ENCODE data around the gene CCDC180. TPM values are rescaled to one million over a fixed set of nuclear protein-coding genes. Genes with fewer than 3 reads are reported as not detected.

Gene CCDC180
- total RNA-seq, 1 experiment from 2014 or later: 4.7 TPM

GRCh38 chr9:97300586-97300985, 6.9 kb upstream of the CCDC180 start:
- H3K36me3 ChIP-seq (replicated peaks; ENCODE audit: control insufficient read depth, insufficient read depth, low read length): no peaks in the 10 kb centered on the region
- no peak for DNase-seq
- H3K27me3 ChIP-seq (ENCODE audit: control insufficient read depth, insufficient read depth, low read length): no peaks in the 10 kb centered on the region
- no peak overlapping the region for H3K4me3 ChIP-seq (ENCODE audit: insufficient read depth, low read depth, low read length)

DNA sequence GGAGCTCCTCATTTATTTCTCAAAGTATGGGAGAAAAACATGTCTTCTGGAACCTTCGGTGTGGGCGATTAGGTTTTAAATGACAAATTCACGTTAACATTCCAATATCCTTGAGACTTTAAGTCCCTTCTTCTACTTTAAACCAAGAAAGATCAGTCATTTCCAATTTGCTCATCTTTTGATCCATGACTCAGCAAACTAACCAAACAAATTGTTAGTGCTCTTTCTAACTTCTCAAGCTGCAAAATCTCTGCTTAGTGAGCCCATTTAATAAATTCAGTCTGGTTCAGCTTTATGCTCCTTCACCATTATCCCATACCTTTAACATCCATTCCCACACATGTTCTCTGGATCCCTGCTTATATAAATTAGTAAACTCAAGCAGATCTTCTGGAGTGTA, 5.5 kb upstream of the CCDC180 start:
- H3K36me3 ChIP-seq (replicated peaks; ENCODE audit: control insufficient read depth, insufficient read depth, low read length): no peaks in the 10 kb centered on the region
- no peaks in the 10 kb centered on the region for H3K27me3 ChIP-seq (ENCODE audit: control insufficient read depth, insufficient read depth, low read length)
- DNase-seq: no peak
- no peak overlapping the region for H3K4me3 ChIP-seq (ENCODE audit: insufficient read depth, low read depth, low read length)

- Histone ChIP-seq H3K4me3 (ENCODE audit: insufficient read depth, low read depth, low read length) (no peak overlapping the region), H3K27me3 (ENCODE audit: control insufficient read depth, insufficient read depth, low read length) (no peaks in the 10 kb centered on the region), H3K36me3 (replicated peaks; ENCODE audit: control insufficient read depth, insufficient read depth, low read length) (no peaks in the 10 kb centered on the region)
- DNase-seq: no peak
Measured at GRCh38 chr9:97304586-97304985, 2.9 kb upstream of the CCDC180 start.

- Histone ChIP-seq H3K36me3 (replicated peaks; ENCODE audit: control insufficient read depth, insufficient read depth, low read length) (0 out of 2 replicates have a peak, but pooled peaks cover 1% of the 10 kb centered on the region), H3K27me3 (ENCODE audit: control insufficient read depth, insufficient read depth, low read length) (no peaks in the 10 kb centered on the region)
- DNase-seq: no peak
Measured at GRCh38 chr9:97305501-97306298, 1.8 kb upstream of the CCDC180 start.

GRCh38 chr9:97307091-97307490, 368 bp upstream of the CCDC180 start:
- Histone ChIP-seq H3K36me3 (replicated peaks; ENCODE audit: control insufficient read depth, insufficient read depth, low read length) (peaks cover 3% of the 10 kb centered on the region; the same call in 1 of the 2 replicates), H3K27me3 (ENCODE audit: control insufficient read depth, insufficient read depth, low read length) (no peaks in the 10 kb centered on the region), H3K4me3 (ENCODE audit: insufficient read depth, low read depth, low read length) (no peak overlapping the region)
- peak; percentile 95 for DNase-seq

More at GRCh38 chr9:97305501-97306298, 1.8 kb upstream of the CCDC180 start:
- no peak overlapping the region for H3K4me3 ChIP-seq (ENCODE audit: insufficient read depth, low read depth, low read length)

DNA sequence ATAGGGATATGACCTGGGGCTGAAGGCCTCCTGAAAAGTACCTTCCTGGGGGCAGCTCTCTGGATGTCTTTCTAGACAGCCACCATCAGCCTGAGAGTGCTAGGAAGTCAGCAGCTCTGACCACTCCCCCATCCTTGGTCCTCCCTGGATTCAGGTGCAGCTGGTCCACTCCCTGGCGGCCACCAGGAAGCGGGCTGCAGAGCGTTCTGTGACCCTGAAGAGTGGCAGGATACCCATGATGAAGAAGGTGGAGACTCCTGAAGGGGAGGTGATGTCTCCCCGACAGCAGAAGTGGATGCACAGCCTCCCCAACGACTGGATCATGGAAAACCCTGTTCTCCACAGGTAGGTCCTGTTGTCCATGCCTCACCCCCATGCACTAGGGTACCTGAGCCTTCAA, 1.8 kb downstream of the CCDC180 start:
- Histone ChIP-seq H3K36me3 (replicated peaks; ENCODE audit: control insufficient read depth, insufficient read depth, low read length) (peaks cover 4% of the 10 kb centered on the region), H3K4me3 (ENCODE audit: insufficient read depth, low read depth, low read length) (no peak overlapping the region), H3K27me3 (ENCODE audit: control insufficient read depth, insufficient read depth, low read length) (no peaks in the 10 kb centered on the region)
- DNase-seq: no peak

DNA sequence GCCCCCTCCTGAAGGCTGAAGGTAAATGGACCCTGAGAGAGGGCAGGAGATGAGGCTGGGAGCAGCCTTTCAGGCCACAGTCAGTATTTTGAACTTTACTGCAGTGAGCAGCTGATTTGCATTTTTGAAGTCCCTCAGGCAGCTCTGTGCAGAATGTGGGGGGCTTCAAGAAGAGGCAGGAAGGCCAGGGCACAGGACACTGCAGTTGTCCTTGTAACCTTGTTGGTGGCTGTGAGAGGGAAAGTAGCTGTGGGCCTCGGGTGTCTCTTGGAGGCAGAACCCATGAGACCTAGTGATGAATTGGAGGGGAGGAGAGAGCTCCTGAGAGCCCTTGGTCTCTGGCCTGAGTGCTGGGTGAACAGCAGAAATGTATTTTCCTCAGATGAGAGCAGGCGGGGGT, 2.6 kb downstream of the CCDC180 start:
- H3K27me3 ChIP-seq (ENCODE audit: control insufficient read depth, insufficient read depth, low read length): no peaks in the 10 kb centered on the region
- no peak for DNase-seq
- H3K4me3 ChIP-seq (ENCODE audit: insufficient read depth, low read depth, low read length): no peak overlapping the region
- H3K36me3 ChIP-seq (replicated peaks; ENCODE audit: control insufficient read depth, insufficient read depth, low read length): peaks cover 4% of the 10 kb centered on the region

GRCh38 chr9:97310896-97311295, 3.4 kb downstream of the CCDC180 start:
- no peak for DNase-seq

DNA sequence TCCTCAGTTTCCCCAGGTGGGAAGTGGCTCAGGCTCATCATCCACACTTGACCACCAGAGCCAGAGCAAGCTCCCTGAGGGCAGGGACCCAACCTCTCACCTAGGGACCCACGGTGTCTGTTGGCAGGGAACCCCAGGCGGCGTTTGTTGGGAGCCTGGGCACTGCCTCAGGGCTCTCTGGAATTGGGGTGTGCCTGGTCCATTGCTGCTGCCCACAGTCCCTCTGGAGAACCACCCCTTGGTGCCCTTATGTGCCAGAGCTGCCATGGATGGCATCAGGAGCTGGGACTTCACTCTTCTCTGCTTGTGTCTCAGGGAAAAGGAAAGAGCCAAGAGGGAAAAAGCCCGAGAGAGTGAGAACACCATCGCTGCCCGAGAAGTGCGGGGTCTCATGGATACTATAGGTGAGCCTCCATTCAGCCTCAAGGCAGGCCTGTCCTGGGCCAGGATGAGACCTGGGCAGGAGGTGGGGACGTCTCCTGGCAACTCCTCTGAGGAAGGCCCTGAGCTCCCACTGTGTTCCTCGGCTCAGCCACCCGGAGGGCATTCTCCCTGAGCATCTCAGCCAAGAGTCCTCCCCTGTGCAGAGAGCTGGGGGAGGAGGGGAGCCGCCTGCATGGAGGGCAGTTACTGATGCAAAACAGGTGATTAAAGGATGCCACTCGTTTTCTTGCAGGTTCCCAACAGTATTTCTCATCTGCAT, 4.5 kb downstream of the CCDC180 start:
- Histone ChIP-seq H3K27me3 (ENCODE audit: control insufficient read depth, insufficient read depth, low read length) (no peaks in the 10 kb centered on the region), H3K4me3 (ENCODE audit: insufficient read depth, low read depth, low read length) (no peak overlapping the region), H3K36me3 (replicated peaks; ENCODE audit: control insufficient read depth, insufficient read depth, low read length) (peaks cover 7% of the 10 kb centered on the region)
- DNase-seq: no peak

More at GRCh38 chr9:97310896-97311295, 3.4 kb downstream of the CCDC180 start:
- no peak overlapping the region for H3K4me3 ChIP-seq (ENCODE audit: insufficient read depth, low read depth, low read length)
- no peaks in the 10 kb centered on the region for H3K27me3 ChIP-seq (ENCODE audit: control insufficient read depth, insufficient read depth, low read length)
- H3K36me3 ChIP-seq (replicated peaks; ENCODE audit: control insufficient read depth, insufficient read depth, low read length): peaks cover 7% of the 10 kb centered on the region

- peaks cover 7% of the 10 kb centered on the region for H3K36me3 ChIP-seq (replicated peaks; ENCODE audit: control insufficient read depth, insufficient read depth, low read length)
- DNase-seq: no peak
- H3K4me3 ChIP-seq (ENCODE audit: insufficient read depth, low read depth, low read length): no peak overlapping the region
- H3K27me3 ChIP-seq (ENCODE audit: control insufficient read depth, insufficient read depth, low read length): no peaks in the 10 kb centered on the region
Measured at GRCh38 chr9:97312556-97312955, 5.1 kb downstream of the CCDC180 start.

- no peak overlapping the region for H3K4me3 ChIP-seq (ENCODE audit: insufficient read depth, low read depth, low read length)
- peaks cover 7% of the 10 kb centered on the region for H3K36me3 ChIP-seq (replicated peaks; ENCODE audit: control insufficient read depth, insufficient read depth, low read length)
- no peak for DNase-seq
- no peaks in the 10 kb centered on the region for H3K27me3 ChIP-seq (ENCODE audit: control insufficient read depth, insufficient read depth, low read length)
Measured at GRCh38 chr9:97313243-97313642, 5.8 kb downstream of the CCDC180 start.

- Histone ChIP-seq H3K27me3 (ENCODE audit: control insufficient read depth, insufficient read depth, low read length) (no peaks in the 10 kb centered on the region), H3K4me3 (ENCODE audit: insufficient read depth, low read depth, low read length) (no peak overlapping the region), H3K36me3 (replicated peaks; ENCODE audit: control insufficient read depth, insufficient read depth, low read length) (peaks cover 9% of the 10 kb centered on the region)
- DNase-seq: no peak
Measured at GRCh38 chr9:97313746-97314145, 6.3 kb downstream of the CCDC180 start.

DNA sequence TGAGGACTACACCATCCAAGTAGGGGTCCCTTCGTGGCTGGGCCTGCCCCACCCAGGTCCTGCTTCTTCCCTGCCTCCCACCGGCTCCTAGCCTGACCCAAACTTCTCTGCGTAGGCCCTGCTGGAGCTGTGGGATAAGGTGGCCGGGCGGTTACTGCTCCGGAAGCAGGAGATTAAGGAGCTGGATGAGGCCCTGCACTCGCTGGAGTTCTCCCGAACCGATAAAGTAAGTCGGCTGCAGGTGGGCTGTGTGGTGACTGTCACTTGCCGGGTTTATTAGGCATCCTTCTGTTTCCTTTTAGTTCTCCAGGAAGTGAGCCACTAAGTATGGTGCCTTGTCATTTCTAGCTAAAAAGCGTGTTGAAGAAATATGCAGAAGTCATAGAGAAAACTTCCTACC, 7.0 kb downstream of the CCDC180 start:
- DNase-seq: no peak
- H3K27me3 ChIP-seq (ENCODE audit: control insufficient read depth, insufficient read depth, low read length): no peaks in the 10 kb centered on the region
- no peak overlapping the region for H3K4me3 ChIP-seq (ENCODE audit: insufficient read depth, low read depth, low read length)
- H3K36me3 ChIP-seq (replicated peaks; ENCODE audit: control insufficient read depth, insufficient read depth, low read length): peaks cover 9% of the 10 kb centered on the region

GRCh38 chr9:97315550-97315949, 8.1 kb downstream of the CCDC180 start:
- Histone ChIP-seq H3K27me3 (ENCODE audit: control insufficient read depth, insufficient read depth, low read length) (no peaks in the 10 kb centered on the region), H3K4me3 (ENCODE audit: insufficient read depth, low read depth, low read length) (no peak overlapping the region), H3K36me3 (replicated peaks; ENCODE audit: control insufficient read depth, insufficient read depth, low read length) (peaks cover 10% of the 10 kb centered on the region)
- DNase-seq: peak; percentile 7

GRCh38 chr9:97316904-97317303, 9.4 kb downstream of the CCDC180 start:
- H3K36me3 ChIP-seq (replicated peaks; ENCODE audit: control insufficient read depth, insufficient read depth, low read length): peaks cover 8% of the 10 kb centered on the region
- H3K27me3 ChIP-seq (ENCODE audit: control insufficient read depth, insufficient read depth, low read length): no peaks in the 10 kb centered on the region
- no peak overlapping the region for H3K4me3 ChIP-seq (ENCODE audit: insufficient read depth, low read depth, low read length)
- DNase-seq: peak; percentile 20
